GM19324 (cell line): ENCODE measurements around the gene LRP1.

Experiments
- ATAC-seq: cut with Tn5 transposase; IDR thresholded peaks from one replicate; pipeline ENCODE4 v1.9.1; 2021; ENCODE audit warnings: mild to moderate bottlenecking, moderate library complexity; ENCODE audit not compliant: unreplicated experiment, low FRiP score

LRP1 gene

GRCh38 chr12:57230381-57231155 is 102.3 kb downstream of the LRP1 start:
- ATAC-seq: no peak

- no peak for ATAC-seq
These were observed 103.2 kb downstream of the LRP1 start for GRCh38 chr12:57231276-57232021.

DNA sequence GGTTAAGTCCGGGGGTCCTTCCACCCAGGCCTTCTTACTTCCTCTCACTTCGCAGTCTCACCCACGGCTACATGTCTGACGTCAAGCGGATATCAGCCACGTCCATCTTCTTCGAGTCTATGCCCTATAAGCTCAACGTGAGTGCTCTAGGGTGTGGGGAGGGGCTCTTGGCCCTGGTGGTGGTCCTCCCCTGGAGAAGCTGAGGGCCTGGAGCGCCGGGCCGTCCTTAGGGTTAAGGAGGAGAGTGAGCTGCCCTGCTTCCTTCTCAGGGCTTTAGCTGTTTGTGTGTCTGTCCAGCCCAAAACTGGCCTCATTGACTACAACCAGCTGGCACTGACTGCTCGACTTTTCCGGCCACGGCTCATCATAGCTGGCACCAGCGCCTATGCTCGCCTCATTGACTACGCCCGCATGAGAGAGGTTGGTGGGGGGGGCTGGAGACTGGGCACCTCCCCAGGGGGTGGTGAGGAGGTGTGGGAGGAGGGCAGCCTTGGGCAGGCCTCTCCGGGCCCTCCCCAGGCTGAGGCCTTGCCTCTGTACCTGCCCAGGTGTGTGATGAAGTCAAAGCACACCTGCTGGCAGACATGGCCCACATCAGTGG is 104.0 kb downstream of the LRP1 start:
- ATAC-seq: no peak

DNA sequence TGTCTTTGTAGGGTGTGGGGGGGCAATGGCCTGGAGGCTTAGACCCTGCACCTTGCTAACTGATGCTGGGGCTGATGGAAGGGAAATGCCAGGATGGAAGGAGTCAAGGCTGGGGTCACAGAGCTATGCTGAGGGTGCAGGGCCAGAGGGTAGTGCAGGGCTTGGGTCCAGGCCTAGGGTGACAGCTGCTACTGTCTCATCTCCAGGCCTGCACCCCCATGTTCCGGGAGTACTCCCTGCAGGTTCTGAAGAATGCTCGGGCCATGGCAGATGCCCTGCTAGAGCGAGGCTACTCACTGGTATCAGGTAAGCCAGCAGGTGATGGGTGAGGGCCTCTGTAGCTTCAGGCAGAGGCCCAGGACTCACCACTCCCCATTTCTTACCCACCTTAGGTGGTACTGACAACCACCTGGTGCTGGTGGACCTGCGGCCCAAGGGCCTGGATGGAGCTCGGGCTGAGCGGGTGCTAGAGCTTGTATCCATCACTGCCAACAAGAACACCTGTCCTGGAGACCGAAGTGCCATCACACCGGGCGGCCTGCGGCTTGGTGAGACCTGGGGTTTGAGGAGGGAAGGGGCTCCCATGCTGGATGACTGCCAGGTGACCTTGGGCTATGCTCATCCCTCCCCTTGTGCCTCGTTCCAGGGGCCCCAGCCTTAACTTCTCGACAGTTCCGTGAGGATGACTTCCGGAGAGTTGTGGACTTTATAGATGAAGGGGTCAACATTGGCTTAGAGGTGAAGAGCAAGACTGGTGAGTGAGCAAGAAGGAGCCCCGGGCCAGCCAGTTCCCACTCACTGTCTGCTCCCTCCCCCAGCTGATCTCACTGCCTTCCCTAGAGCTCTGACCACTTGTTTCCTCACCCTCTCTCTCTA is 105.3 kb downstream of the LRP1 start:
- no peak for ATAC-seq

DNA sequence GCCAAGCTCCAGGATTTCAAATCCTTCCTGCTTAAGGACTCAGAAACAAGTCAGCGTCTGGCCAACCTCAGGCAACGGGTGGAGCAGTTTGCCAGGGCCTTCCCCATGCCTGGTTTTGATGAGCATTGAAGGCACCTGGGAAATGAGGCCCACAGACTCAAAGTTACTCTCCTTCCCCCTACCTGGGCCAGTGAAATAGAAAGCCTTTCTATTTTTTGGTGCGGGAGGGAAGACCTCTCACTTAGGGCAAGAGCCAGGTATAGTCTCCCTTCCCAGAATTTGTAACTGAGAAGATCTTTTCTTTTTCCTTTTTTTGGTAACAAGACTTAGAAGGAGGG is 105.9 kb downstream of the LRP1 start:
- no peak for ATAC-seq

- ATAC-seq: no peak
These were observed 106.3 kb downstream of the LRP1 start for GRCh38 chr12:57234571-57235016.

- ATAC-seq: no peak
These were observed 106.9 kb downstream of the LRP1 start for GRCh38 chr12:57235017-57235727.

DNA sequence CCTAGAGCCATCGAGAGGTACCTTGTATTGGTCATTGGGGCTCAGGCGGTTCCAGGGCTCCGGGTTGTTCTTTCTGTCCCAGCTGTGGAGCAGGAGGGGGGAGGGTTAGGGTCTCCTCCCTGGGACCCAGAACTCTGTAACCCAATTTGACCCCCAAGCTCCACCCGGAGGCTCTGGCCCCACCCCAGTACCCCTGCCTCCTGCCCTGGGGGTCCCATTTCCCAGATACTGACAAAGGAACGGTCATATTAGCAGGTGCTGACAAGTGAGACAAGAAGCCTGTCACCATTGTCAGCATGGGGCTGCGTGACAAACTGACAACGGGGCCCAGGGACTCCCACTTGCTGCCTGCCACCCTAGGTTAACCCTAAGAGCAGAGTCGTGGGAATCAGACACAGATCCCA is 107.4 kb downstream of the LRP1 start:
- ATAC-seq: no peak

DNA sequence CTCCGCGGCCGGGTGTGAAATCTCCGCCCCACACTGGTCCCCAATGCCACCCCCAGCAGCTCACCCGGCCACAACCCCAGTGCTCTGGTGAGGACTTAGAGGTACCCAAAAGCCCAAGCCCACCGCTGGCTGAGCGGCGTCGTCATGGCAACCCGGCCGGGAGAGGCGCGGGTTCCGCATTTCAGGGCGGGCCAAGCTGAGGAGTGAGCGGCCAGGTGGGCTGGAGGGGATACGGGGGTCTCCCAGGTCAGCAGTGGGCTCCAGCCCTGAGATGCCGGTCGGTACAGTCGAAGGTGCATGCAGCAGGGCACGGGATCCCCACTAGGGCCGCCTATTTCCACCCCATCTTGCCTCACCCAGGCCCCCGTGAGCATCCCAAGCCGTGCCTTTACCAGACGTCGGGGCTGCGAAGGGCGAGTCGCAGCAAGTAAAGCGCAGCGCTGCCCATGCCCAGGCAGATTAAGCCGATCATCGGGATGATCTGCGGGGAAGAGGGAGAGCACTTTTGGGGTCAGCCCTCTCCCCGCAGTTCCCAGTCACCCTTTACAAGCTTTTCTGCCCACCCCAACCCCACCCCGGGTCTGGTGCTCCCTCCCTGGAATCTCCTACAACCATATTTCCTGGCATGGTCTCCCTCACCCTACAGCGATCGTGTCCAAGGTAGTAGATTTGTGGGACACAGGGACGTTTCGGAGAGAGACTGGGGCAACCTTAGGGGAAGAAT is 108.1 kb downstream of the LRP1 start:
- no peak for ATAC-seq

GRCh38 chr12:57236925-57237595 is 108.8 kb downstream of the LRP1 start:
- no peak for ATAC-seq

GRCh38 chr12:57237596-57237931 is 109.3 kb downstream of the LRP1 start:
- ATAC-seq: no peak

DNA sequence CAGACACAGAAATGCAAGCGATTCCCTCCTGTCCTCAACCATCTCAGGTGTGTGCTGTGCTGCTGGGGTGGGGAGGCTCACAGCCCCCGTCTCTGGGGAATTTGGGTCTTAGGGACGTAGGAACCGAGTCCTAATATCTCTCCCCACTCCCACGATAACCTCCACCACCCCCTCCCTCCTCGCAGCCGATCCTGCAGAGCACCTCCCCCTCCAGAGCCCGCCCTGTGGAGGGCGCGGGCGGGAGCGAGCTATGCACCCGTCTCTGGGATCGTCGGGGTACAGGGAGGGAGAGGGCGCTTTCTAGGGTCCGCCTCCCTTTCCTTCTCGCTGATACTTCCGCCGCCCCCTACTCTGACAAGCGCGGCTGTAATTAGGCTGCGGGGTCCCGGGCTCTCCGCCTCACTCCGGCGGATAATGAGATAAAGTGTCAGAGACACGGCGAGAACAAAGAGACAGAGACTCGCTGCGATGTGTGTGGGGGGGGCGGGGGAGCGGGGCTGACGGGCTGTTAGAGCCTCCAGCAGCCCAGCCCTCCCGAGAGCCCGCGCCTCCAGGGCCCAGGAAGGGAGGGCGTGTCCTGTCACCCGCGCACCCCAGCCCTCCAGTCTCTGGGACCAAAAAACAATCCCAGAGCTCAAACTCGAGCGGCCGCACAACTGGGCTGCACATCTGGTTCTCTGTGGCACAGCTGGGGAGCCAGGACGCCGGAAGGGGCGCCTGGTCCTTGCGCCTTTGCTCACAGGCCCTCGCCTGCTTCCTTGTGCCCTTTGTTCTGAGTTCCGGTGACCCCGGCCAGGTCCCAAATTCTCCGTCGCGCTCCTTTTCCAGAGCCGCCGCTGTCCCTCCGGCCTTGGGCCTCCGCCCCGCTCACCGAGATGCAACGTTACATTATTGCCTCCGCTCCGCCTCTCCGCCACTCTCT is 109.9 kb downstream of the LRP1 start:
- no peak for ATAC-seq

DNA sequence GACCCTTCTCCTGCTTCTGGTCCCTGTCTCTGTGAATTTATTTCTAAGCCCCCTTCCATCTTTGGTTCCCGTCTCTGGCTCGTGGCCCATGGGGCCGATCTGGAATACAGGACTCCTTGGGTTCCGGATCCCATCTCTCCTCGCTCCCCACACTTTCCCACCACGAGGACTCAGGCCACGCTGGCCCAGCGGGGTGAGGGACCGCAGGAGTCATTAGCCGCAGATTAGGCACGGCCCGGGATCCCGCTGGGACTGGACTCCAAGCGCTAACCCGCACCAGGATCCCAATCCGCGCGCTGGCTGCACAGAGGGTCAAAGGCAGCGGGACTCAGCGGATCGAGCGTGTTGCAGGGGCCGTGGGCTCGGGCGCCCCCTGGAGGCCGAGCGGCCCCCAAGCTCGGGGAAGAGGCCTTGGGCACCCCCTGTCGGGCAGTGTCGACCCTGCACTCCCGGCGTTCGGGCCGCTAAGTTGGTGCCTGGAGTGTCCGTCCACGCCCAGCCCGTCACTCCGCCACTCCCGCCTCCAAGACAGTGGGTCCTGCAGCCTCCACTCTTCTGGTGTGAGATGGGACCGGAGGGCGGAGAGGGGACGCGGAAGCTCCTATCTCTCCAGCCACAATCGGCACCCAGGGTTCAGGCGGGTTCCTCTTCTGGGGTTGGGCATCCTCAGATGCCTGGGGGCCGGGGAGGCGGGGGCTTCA is 110.7 kb downstream of the LRP1 start:
- peak; percentile 56 for ATAC-seq

DNA sequence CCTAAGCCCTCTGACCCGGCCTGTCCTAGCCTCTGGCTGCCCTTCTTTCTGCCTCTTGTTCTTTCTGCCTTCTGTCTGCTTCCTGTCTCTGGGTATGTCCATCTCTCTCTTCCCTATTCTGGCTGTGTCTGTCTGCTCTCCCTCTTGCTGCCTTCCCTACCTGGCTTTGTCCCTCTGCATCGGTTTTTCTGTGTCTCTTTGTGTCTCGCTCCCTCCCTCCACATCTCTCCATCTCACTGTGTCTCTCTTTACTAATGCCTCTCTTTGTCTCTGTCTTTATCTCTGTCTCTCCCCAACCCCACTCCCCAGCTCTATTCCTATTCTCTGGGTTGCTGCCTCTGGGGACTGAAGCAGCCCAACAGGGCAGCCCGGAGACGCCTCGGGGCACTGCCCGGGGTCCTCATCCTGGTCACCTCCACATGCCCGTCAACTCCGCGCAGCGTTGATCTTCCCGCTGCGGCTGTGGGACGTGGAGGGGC is 111.3 kb downstream of the LRP1 start:
- no peak for ATAC-seq

- ATAC-seq: no peak
These were observed 112.0 kb downstream of the LRP1 start for GRCh38 chr12:57240066-57240921.

DNA sequence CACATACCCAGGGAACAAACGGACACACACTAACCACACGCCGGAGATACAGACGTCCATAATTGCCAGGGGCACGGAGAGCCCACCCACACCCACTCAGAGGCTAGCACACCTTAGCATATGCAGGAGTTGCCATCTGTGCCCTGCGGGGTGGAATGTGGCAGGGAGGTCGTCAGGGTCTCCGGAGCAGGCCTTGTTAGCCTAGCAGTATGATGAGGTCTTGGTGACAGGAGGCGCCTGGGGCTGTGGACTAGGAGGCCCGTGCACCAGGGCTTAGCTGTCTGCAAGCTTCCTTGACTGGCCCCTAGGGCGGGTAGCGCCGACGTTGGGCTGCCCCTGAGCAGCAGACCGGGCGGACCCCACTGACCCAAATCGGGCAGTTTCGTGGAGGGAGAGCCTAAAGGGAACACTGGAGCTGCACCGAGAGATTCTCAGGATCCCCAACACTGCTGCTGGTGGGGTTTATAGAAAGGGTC is 112.7 kb downstream of the LRP1 start:
- no peak for ATAC-seq
